ENCODE measurements around the gene PDE8A.
A peak's percentile ranks its signal among the peaks of the same experiment; 100 is the strongest.

PDE8A gene

GRCh38 chr15:84981711-84982300 lies at the start of gene PDE8A:
TSS of gene PDE8A (plus strand) at chr15:84981856. CDS start at chr15:84982163, 307 bp downstream.
- peak; percentile 33 for DNase-seq

- no peak for DNase-seq
Observed at GRCh38 chr15:84934942-84935729, 46.5 kb upstream of the PDE8A start.

- no peak for DNase-seq
Observed at GRCh38 chr15:84937144-84937543, 44.5 kb upstream of the PDE8A start.

GRCh38 chr15:84938726-84939125 lies 42.9 kb upstream of the PDE8A start:
- no peak for DNase-seq

GRCh38 chr15:84940399-84940798 lies 41.3 kb upstream of the PDE8A start:
- no peak for DNase-seq

- no peak for DNase-seq
Observed at GRCh38 chr15:84942456-84942855, 39.2 kb upstream of the PDE8A start.

- no peak for DNase-seq
Observed at GRCh38 chr15:84944311-84944710, 37.3 kb upstream of the PDE8A start.

- no peak for DNase-seq
Observed at GRCh38 chr15:84944861-84945260, 36.8 kb upstream of the PDE8A start.

GRCh38 chr15:84946772-84947489 lies 34.7 kb upstream of the PDE8A start:
- no peak for DNase-seq

- DNase-seq, result no peak
Observed at GRCh38 chr15:84947947-84948830, 33.5 kb upstream of the PDE8A start.

GRCh38 chr15:84949043-84949442 lies 32.6 kb upstream of the PDE8A start:
- no peak for DNase-seq

GRCh38 chr15:84949845-84950569 lies 31.6 kb upstream of the PDE8A start:
- DNase-seq, result no peak

- DNase-seq, result peak; percentile 50
Observed at GRCh38 chr15:84950570-84951111, 31.0 kb upstream of the PDE8A start.

- no peak for DNase-seq
Observed at GRCh38 chr15:84951736-84952135, 29.9 kb upstream of the PDE8A start.

- DNase-seq, result no peak
Observed at GRCh38 chr15:84953136-84953535, 28.5 kb upstream of the PDE8A start.

- DNase-seq, result no peak
Observed at GRCh38 chr15:84953726-84954125, 27.9 kb upstream of the PDE8A start.

- peak; percentile 61 for DNase-seq
Observed at GRCh38 chr15:84955089-84955848, 26.4 kb upstream of the PDE8A start.

- DNase-seq, result no peak
Observed at GRCh38 chr15:84956199-84956598, 25.5 kb upstream of the PDE8A start.

GRCh38 chr15:84960391-84961113 lies 21.1 kb upstream of the PDE8A start:
- DNase-seq, result no peak

GRCh38 chr15:84961114-84961452 lies 20.6 kb upstream of the PDE8A start:
- DNase-seq, result no peak

GRCh38 chr15:84961707-84962106 lies 19.9 kb upstream of the PDE8A start:
- DNase-seq, result no peak

Measured in hematopoietic multipotent progenitor cell treated with erythropoietin and hydrocortisone succinate and interleukin-3 and kit ligand, for 6 days (in vitro differentiated cells).